Neuronal stem cell (in vitro differentiated cells): Measurements from ENCODE around the gene GPR137B.

ENCODE experiments used
- DNase-seq: peaks from one replicate; pipeline ENCODE4 v3.0.0-alpha.2; 2013; ENCODE audit warnings: low spot score
- H2AFZ ChIP-seq: one replicate; pipeline ENCODE4 v1.6.1; 2013; ENCODE audit warnings: mild to moderate bottlenecking, low read length, inconsistent platforms
- H2AK5ac ChIP-seq: 2 replicates; pipeline ENCODE4 v1.6.1; 2013; ENCODE audit warnings: low read depth, mild to moderate bottlenecking, inconsistent platforms, low read length, moderate library complexity, mixed read lengths
- H2BK120ac ChIP-seq: 2 replicates; pipeline ENCODE4 v1.6.1; 2013; ENCODE audit warnings: low read depth, mild to moderate bottlenecking, inconsistent platforms, low read length, moderate library complexity, mixed read lengths
- H2BK12ac ChIP-seq: one replicate; pipeline ENCODE4 v1.6.1; 2013; ENCODE audit warnings: low read length, inconsistent platforms
- H2BK15ac ChIP-seq: 2 replicates; pipeline ENCODE4 v1.6.1; 2013; ENCODE audit warnings: mild to moderate bottlenecking, low read length, inconsistent platforms, mixed read lengths
- H2BK5ac ChIP-seq: one replicate; pipeline ENCODE4 v1.6.1; 2013; ENCODE audit warnings: inconsistent platforms, mild to moderate bottlenecking, low read length, moderate library complexity
- H3K14ac ChIP-seq: one replicate; pipeline ENCODE4 v1.6.1; 2013; ENCODE audit warnings: low read length, inconsistent platforms
- H3K18ac ChIP-seq: 2 replicates; pipeline ENCODE4 v1.6.1; 2013; ENCODE audit warnings: low read length, inconsistent platforms
- H3K23ac ChIP-seq: 2 replicates; pipeline ENCODE4 v1.6.1; 2013; ENCODE audit warnings: low read depth, mild to moderate bottlenecking, mixed read lengths, low read length, inconsistent platforms; ENCODE audit not compliant: poor library complexity
- H3K27ac ChIP-seq: replicated peaks from 3 replicates; pipeline ENCODE4 v1.5.1; 2013; ENCODE audit warnings: low read length, inconsistent platforms
- H3K27me3 ChIP-seq, 3 experiments: 2 replicates each; pipeline ENCODE4 v1.6.1; 2013; ENCODE audit warnings: low read length in 3 of 3, mild to moderate bottlenecking in 2 of 3, inconsistent platforms in 1 of 3, low read depth in 1 of 3, mixed read lengths in 1 of 3, moderate library complexity in 1 of 3; ENCODE audit not compliant: control insufficient read depth in 3 of 3, insufficient read depth in 3 of 3
- H3K36me3 ChIP-seq, 2 donors: replicated peaks in 1 of 2; 2 replicates each; pipeline ENCODE4 v1.6.1; 2013; ENCODE audit warnings: low read length in 2 of 2; ENCODE audit not compliant: control insufficient read depth in 2 of 2, insufficient read depth in 2 of 2
- H3K4ac ChIP-seq: 2 replicates; pipeline ENCODE4 v1.6.1; 2013; ENCODE audit warnings: inconsistent platforms, mild to moderate bottlenecking, low read length, moderate library complexity
- H3K4me1 ChIP-seq, 2 donors: 1 replicate in 1 of 2; 2 replicates in 1 of 2; pipeline ENCODE4 v1.6.1; 2013; ENCODE audit warnings: low read length in 2 of 2, low read depth in 1 of 2; ENCODE audit not compliant: control insufficient read depth in 2 of 2, insufficient read depth in 1 of 2
- H3K4me2 ChIP-seq: one replicate; pipeline ENCODE4 v1.6.1; 2013; ENCODE audit warnings: mild to moderate bottlenecking, low read length, inconsistent platforms; ENCODE audit not compliant: insufficient read depth, poor library complexity, severe bottlenecking
- H3K4me3 ChIP-seq, 2 donors: 2 replicates each; pipeline ENCODE4 v1.5.1; 2013; ENCODE audit warnings: low read length in 2 of 2, mild to moderate bottlenecking in 2 of 2, inconsistent platforms in 1 of 2, moderate library complexity in 1 of 2
- H3K79me1 ChIP-seq: one replicate; pipeline ENCODE4 v1.6.1; 2013; ENCODE audit warnings: low read depth, mild to moderate bottlenecking, inconsistent platforms, low read length, moderate library complexity
- H3K9ac ChIP-seq: one replicate; pipeline ENCODE4 v1.6.1; 2013; ENCODE audit warnings: mild to moderate bottlenecking, low read depth, low read length, inconsistent platforms; ENCODE audit not compliant: poor library complexity
- H3K9me3 ChIP-seq, 2 donors: replicated peaks in 1 of 2; 2 replicates each; pipeline versions ENCODE3 to v1.6.1; 2013; ENCODE audit warnings: low read length in 2 of 2, mild to moderate bottlenecking in 2 of 2, inconsistent platforms in 1 of 2, low read depth in 1 of 2, mixed read lengths in 1 of 2, moderate library complexity in 1 of 2; ENCODE audit not compliant: control insufficient read depth in 2 of 2, insufficient read depth in 1 of 2
- H4K8ac ChIP-seq: one replicate; pipeline ENCODE4 v1.6.1; 2013; ENCODE audit warnings: low read depth, mild to moderate bottlenecking, inconsistent platforms, low read length, moderate library complexity
- H4K91ac ChIP-seq: one replicate; pipeline ENCODE4 v1.6.1; 2013; ENCODE audit warnings: low read length, low read depth, mild to moderate bottlenecking, inconsistent platforms; ENCODE audit not compliant: poor library complexity
- WGBS, 2 donors: extraction: QIAGEN DNeasy Blood & Tissue Kit; methylation state at CpG; one replicate each; pipeline ENCODE4 v1.1.7; 2013; ENCODE audit warnings: missing lambda C conversion rate in 2 of 2, mixed read lengths in 1 of 2; ENCODE audit not compliant: insufficient read length in 2 of 2, insufficient replicate concordance in 1 of 2; ENCODE audit errors: extremely low coverage in 2 of 2; 5-methylcytosine and 5-hydroxymethylcytosine counted together

GPR137B gene

DNA sequence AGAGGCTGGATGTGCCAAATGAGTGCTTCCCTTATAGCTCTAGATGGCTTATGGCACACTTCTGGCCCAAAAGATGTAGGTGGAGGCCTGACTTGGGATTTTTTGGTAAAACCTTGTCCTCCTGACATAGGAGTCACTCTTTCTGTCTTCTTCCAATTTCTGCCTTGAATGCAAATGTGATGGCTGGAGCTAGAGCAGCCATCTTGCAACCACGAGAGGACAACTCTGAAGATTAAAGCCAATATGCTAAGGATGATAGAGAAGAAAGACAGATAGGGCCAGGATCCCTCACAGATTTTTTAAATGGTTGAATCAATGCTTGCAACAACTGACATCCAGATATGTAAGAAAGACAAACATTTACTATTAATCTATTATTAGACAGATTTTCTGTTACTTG, 8.5 kb upstream of the GPR137B start:
- no peak for DNase-seq
- no CpG with 5 or more reads among the region's 1 CpG for WGBS, 2 donors
- Histone ChIP-seq H2BK120ac (no peak overlapping the region), H3K4me1 (peaks cover 6 to 8% of the 10 kb centered on the region in 2 donors), H3K9me3 (no peaks in the 10 kb centered on the region), H3K23ac (no peak overlapping the region), H3K27me3 (peaks cover 0 to 16% (median under 1%) of the 10 kb centered on the region in 3 experiments), H4K91ac (no peak overlapping the region), H3K4me2 (no peak overlapping the region), H2AFZ (no peak overlapping the region), H2AK5ac (no peak overlapping the region), H3K4me3 (no peak overlapping the region), H3K27ac (no peak overlapping the region), H4K8ac (no peak overlapping the region), H3K14ac (no peak overlapping the region), H3K4ac (no peak overlapping the region), H2BK5ac (no peak overlapping the region), H3K79me1 (no peaks in the 10 kb centered on the region), H3K18ac (no peak overlapping the region), H2BK15ac (no peak overlapping the region), H2BK12ac (no peak overlapping the region), H3K36me3 (no peaks in the 10 kb centered on the region), H3K9ac (no peak overlapping the region)

DNA sequence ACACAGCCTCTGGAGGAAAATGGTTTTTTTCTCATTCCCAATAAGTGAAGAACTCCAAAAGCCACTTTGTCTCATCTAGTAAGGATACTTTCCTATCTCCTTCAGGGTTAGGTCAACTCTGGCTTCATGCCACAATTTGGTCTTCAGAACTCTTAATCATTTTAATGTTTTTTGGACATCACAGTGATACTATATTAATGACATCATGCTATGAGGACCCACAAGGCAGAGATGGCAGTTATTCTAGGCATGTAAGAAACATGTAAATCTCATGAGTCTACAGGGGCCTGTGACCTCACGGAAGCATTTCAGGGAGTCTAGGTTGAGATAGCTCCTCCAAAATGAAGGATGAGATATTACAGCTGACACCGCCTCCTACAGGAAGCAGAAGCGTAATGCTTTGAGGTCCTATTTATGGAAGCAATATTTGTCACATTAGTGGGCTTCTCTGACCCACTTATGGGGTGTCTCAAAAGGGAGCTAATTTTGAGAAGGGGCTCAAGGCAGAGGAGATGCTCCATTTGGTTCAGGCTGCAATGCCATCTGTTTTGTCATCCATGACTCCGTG, 5.0 kb upstream of the GPR137B start:
- Histone ChIP-seq H3K36me3 (no peaks in the 10 kb centered on the region), H3K4me1 (peaks cover 0 to 3% of the 10 kb centered on the region in 2 donors), H3K79me1 (no peaks in the 10 kb centered on the region), H4K91ac (no peak overlapping the region), H3K14ac (no peak overlapping the region), H2AK5ac (no peak overlapping the region), H3K4ac (no peak overlapping the region), H2AFZ (no peak overlapping the region), H3K4me3 (no peak overlapping the region), H2BK5ac (no peak overlapping the region), H3K18ac (no peak overlapping the region), H3K23ac (no peak overlapping the region), H3K9me3 (no peaks in the 10 kb centered on the region), H3K27me3 (peaks cover 2 to 46% (median 27%) of the 10 kb centered on the region in 3 experiments), H3K4me2 (no peak overlapping the region), H3K27ac (no peak overlapping the region), H4K8ac (no peak overlapping the region), H3K9ac (no peak overlapping the region), H2BK15ac (no peak overlapping the region), H2BK120ac (no peak overlapping the region), H2BK12ac (no peak overlapping the region)
- no peak for DNase-seq
- no CpG with 5 or more reads among the region's 4 CpGs for WGBS, 2 donors

DNA sequence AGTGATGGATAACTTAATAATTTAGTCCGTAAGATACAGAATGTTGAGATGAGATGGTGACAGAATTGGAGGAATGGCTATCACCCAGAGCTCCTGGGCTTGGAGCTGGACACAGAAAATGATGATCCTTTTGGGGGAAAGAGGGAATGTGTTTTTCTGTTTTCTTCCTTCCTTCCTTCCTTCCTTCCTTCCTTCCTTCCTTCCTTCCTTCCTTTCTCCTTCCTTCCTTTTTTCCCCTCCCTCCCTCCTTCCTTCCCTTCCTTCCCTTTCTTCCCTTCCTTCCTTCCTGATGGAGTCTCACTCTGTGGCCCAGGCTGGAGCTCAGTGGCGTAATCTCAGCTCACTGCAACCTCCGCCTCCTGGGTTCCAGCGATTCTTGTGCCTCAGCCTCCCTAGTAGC, 2.8 kb upstream of the GPR137B start:
- H3K4me2 ChIP-seq: no peak overlapping the region
- H3K27me3 ChIP-seq: peaks cover 2 to 44% (median 44%) of the 10 kb centered on the region in 3 experiments
- no peak overlapping the region for H2BK5ac ChIP-seq
- no peak overlapping the region for H3K9ac ChIP-seq
- H2AFZ ChIP-seq: no peak overlapping the region
- no peaks in the 10 kb centered on the region for H3K79me1 ChIP-seq
- no peak overlapping the region for H3K4ac ChIP-seq
- H2BK12ac ChIP-seq: no peak overlapping the region
- H4K8ac ChIP-seq: no peak overlapping the region
- no peak overlapping the region for H4K91ac ChIP-seq
- no CpG with 5 or more reads among the region's 4 CpGs for WGBS, 2 donors
- H3K9me3 ChIP-seq: no peaks in the 10 kb centered on the region
- no peak overlapping the region for H2AK5ac ChIP-seq
- H3K4me3 ChIP-seq: no peak overlapping the region
- no peaks in the 10 kb centered on the region for H3K36me3 ChIP-seq
- no peak overlapping the region for H2BK15ac ChIP-seq
- no peak overlapping the region for H2BK120ac ChIP-seq
- DNase-seq: no peak
- H3K4me1 ChIP-seq: peaks cover 2 to 11% of the 10 kb centered on the region in 2 donors
- no peak overlapping the region for H3K14ac ChIP-seq
- H3K18ac ChIP-seq: no peak overlapping the region
- H3K27ac ChIP-seq: no peak overlapping the region
- H3K23ac ChIP-seq: no peak overlapping the region

DNA sequence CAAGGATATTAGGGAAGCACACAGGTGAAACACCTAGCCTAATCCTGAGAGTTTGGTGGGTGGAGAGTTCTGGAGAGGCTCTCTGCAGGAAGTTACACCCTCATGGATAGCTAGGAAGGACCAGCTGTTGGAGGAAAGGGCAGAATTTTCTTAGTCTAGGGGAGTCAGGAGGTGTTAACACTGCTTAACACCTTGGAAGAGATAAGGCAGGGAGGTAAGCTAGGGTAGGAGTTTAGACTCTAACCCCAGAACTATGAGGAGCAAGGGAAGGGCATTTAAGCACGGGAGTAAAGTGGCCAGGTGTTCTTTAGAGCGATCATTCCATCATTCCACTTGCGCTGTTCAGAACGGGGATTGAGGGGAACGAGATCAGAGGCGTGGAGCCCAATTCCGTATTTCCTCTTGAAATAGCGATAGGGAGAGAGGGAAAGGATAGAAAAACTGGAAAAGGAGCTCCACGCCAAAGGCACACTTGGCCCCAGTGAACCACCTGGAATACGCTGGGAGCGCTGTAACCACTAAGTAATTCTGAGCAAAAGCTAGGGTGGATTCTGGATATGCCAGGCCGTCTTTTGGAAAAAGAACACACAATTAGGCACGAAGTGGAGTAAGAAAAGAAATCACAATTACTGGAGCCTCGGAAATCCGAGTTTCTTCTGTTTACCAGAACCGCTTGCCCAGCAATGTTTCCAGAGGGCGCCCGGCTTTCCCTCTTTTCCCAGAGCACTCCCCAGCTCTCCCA, 1.5 kb upstream of the GPR137B start:
- WGBS, 2 donors: no CpG with 5 or more reads among the region's 18 CpGs
- Histone ChIP-seq H3K79me1 (no peaks in the 10 kb centered on the region), H3K27me3 (peaks cover 2 to 44% (median 42%) of the 10 kb centered on the region in 3 experiments)

More for the DNA sequence above, 1.5 kb upstream of the GPR137B start:
- Histone ChIP-seq H3K14ac (no peak overlapping the region), H2BK5ac (no peak overlapping the region), H2BK12ac (no peak overlapping the region), H2BK15ac (no peak overlapping the region), H2BK120ac (no peak overlapping the region), H3K27ac (no peak overlapping the region), H4K8ac (no peak overlapping the region), H4K91ac (no peak overlapping the region), H3K9me3 (no peaks in the 10 kb centered on the region), H3K4me2 (peak overlapping the region; percentile 97), H3K36me3 (no peaks in the 10 kb centered on the region), H2AFZ (peak overlapping the region; percentile 94), H3K18ac (no peak overlapping the region), H3K4me3 (peak overlapping the region; percentile 77 to 98), H2AK5ac (no peak overlapping the region), H3K4me1 (peaks cover 2 to 11% of the 10 kb centered on the region in 2 donors), H3K23ac (no peak overlapping the region), H3K9ac (no peak overlapping the region), H3K4ac (no peak overlapping the region)
- DNase-seq: no peak
